ENCODE results near the gene EXOC2.

DNA sequence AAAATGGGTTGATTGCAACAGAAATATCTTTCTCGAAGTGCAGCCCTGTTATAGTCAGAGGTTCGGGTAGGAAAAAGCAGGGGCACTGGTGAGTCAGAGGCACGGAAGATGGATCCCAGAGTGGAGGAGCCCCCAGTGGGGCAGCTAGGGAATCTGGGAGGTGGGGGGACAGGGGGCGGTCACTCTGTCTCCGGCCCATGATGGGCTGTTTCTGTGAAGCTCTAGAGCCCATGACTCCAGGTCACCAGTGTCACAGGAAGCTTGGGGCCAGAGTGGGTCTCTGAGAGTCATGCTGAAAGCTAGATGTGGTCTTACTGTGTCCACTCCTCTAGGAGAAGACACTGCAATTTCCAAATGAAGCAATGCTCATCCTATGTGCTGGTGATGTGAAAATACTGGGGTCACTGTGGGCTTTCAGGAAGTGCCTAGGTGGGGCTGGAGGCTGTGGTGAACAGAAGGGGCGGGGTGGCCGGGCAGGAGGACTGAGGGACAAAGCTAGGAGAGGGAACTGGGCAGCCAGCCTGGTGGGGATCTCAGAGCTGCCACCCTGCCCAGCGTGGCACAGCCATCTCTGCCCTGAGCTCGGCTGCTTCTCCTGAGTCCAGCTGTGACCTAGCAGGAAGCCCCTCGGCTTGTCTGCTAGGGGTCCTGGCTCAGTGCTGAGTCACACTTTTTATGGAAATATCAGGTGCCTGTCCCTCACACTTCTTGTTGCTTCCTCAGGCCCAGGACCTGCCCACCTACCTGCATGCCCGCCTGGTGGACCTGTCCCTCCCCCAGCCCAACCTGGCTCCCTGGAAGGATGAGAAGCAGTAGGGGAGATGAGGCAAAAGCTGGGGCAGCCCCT is 247.1 kb downstream of the EXOC2 start:
- TF ChIP-seq, protein P1, sequence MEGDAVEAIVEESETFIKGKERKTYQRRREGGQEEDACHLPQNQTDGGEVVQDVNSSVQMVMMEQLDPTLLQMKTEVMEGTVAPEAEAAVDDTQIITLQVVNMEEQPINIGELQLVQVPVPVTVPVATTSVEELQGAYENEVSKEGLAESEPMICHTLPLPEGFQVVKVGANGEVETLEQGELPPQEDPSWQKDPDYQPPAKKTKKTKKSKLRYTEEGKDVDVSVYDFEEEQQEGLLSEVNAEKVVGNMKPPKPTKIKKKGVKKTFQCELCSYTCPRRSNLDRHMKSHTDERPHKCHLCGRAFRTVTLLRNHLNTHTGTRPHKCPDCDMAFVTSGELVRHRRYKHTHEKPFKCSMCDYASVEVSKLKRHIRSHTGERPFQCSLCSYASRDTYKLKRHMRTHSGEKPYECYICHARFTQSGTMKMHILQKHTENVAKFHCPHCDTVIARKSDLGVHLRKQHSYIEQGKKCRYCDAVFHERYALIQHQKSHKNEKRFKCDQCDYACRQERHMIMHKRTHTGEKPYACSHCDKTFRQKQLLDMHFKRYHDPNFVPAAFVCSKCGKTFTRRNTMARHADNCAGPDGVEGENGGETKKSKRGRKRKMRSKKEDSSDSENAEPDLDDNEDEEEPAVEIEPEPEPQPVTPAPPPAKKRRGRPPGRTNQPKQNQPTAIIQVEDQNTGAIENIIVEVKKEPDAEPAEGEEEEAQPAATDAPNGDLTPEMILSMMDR (IDR thresholded peaks at IDR 0.05) = no peak
- no peak for TF ChIP-seq POLR2A (IDR thresholded peaks at IDR 0.05)

All from Peyer's patch (tissue), 4 donors.